A549 (cell line): ENCODE measurements around the gene ELK1. TPM values are rescaled to one million over a fixed set of nuclear protein-coding genes. Genes with fewer than 3 reads are reported as not detected.
"Not testable (repeated sequence)": the region's sequence is repeated elsewhere in the genome, so short reads cannot be mapped to it uniquely, and the experiment has no call there.

Source experiments
- ATAC-seq, 2 experiments: fragments of 200-7000 bp in 1 of 2; fragments of >200 bp in 1 of 2; cut with Nextera tagmentation in 1 of 2; cut with Tn5 transposase in 1 of 2; 3 replicates each; pipeline versions ENCODE4 v1.8.0 to v1.9.1; 2018 to 2020; ENCODE audit warnings: mild to moderate bottlenecking in 1 of 2, moderate library complexity in 1 of 2
- CTCF ChIA-PET: fragments of 300-600 bp; sonication (Branson Sonifier 250); formaldehyde crosslinking; extraction: SDS; loops from one replicate; lab custom pipeline; 2021; ENCODE audit warnings: antibody characterized with exemption, inconsistent platforms; lab: Yijun Ruan, JAX
- POLR2A ChIA-PET: fragments of 350-600 bp; formaldehyde crosslinking; extraction: SDS; loops from one replicate; lab custom pipeline; 2021; ENCODE audit warnings: antibody characterized with exemption, inconsistent platforms; lab: Yijun Ruan, JAX
- DNase-seq, 2 experiments: peaks; one replicate each; pipeline versions ENCODE4 v3.0.0 to v3.0.0-alpha.2; 2011 to 2016; ENCODE audit warnings: low read depth in 1 of 2, low spot score in 1 of 2
- FAIRE-seq: peaks from 2 replicates; lab custom pipeline; 2011; peaks lifted over from hg19 to GRCh38; lab: Jason Lieb, UNC
- H3K27ac ChIP-seq, 2 experiments: fragments of >200 bp; sonication (Bioruptor Twin); formaldehyde crosslinking; 3 replicates each; pipeline ENCODE4 v1.5.1; 2016 to 2017
- H3K4me1 ChIP-seq: fragments of >200 bp; sonication (Bioruptor Twin); formaldehyde crosslinking; 3 replicates; pipeline ENCODE4 v1.6.1; 2016
- H3K4me2 ChIP-seq: fragments of >200 bp; sonication (Bioruptor Twin); formaldehyde crosslinking; 3 replicates; pipeline ENCODE4 v1.6.1; 2016
- H3K4me3 ChIP-seq: fragments of >200 bp; sonication (Bioruptor Twin); formaldehyde crosslinking; 3 replicates; pipeline ENCODE4 v1.5.1; 2016
- H3K9me3 ChIP-seq: fragments of >200 bp; sonication (Bioruptor Twin); formaldehyde crosslinking; 3 replicates; pipeline ENCODE4 v1.6.1; 2016
- E2F6 ChIP-seq: IDR thresholded peaks from 2 replicates; pipeline ENCODE4 v1.6.1; 2012; ENCODE audit warnings: low read depth, borderline replicate concordance
- EHF ChIP-seq: fragments of 250-450 bp; sonication (Bioruptor Pico); IDR thresholded peaks from 2 replicates; pipeline ENCODE4 v1.5.0; 2020; ENCODE audit warnings: mild to moderate bottlenecking
- FOSB ChIP-seq: fragments of 250-450 bp; sonication (Bioruptor Pico); IDR thresholded peaks from 2 replicates; pipeline ENCODE4 v1.5.0; 2020; ENCODE audit warnings: mild to moderate bottlenecking, moderate library complexity
- FOSL2 ChIP-seq, 2 experiments: fragments of 450-650 bp in 1 of 2; fragments of >200 bp in 1 of 2; sonication (Bioruptor Twin) in 1 of 2; formaldehyde crosslinking; IDR thresholded peaks; 2 replicates each; pipeline versions ENCODE4 v1.5.0 to v1.6.1; 2016 to 2020; ENCODE audit warnings: mild to moderate bottlenecking in 1 of 2, moderate library complexity in 1 of 2
- GATA3 ChIP-seq: IDR thresholded peaks from 2 replicates; pipeline ENCODE4 v1.6.1; 2012; ENCODE audit warnings: borderline replicate concordance
- HOXB5 ChIP-seq: fragments of 250-450 bp; sonication (Bioruptor Pico); IDR thresholded peaks from 2 replicates; pipeline ENCODE4 v1.5.0; 2020; ENCODE audit warnings: mild to moderate bottlenecking, moderate library complexity
- JUN ChIP-seq, 2 experiments: fragments of >200 bp; sonication (Bioruptor Twin); formaldehyde crosslinking; IDR thresholded peaks; 2 replicates in 1 of 2; 3 replicates in 1 of 2; pipeline ENCODE4 v1.6.1; 2016 to 2017
- KDM5A ChIP-seq: fragments of 200-600 bp; sonication (generic); IDR thresholded peaks from 2 replicates; pipeline ENCODE4 v1.6.1; 2016; ENCODE audit warnings: antibody characterized with exemption, mild to moderate bottlenecking
- NPAS2 ChIP-seq: fragments of 250-450 bp; sonication (Bioruptor Pico); IDR thresholded peaks from 2 replicates; pipeline ENCODE4 v1.8.0; 2022; ENCODE audit warnings: mild to moderate bottlenecking, moderate library complexity, borderline replicate concordance
- NR3C1 ChIP-seq: fragments of >200 bp; sonication (Bioruptor Twin); formaldehyde crosslinking; IDR thresholded peaks from 3 replicates; pipeline ENCODE4 v1.6.1; 2017
- RAD21 ChIP-seq, 2 experiments: fragments of >200 bp in 1 of 2; sonication (Bioruptor Twin) in 1 of 2; formaldehyde crosslinking in 1 of 2; IDR thresholded peaks in 1 of 2; conservative IDR thresholded peaks in 1 of 2; 2 replicates in 1 of 2; 3 replicates in 1 of 2; pipeline ENCODE4 v1.6.1; 2012 to 2018; ENCODE audit warnings: inconsistent platforms in 1 of 2
- RARB ChIP-seq: fragments of 250-450 bp; sonication (Bioruptor Pico); IDR thresholded peaks from 2 replicates; pipeline ENCODE4 v1.8.0; 2021; ENCODE audit warnings: mild to moderate bottlenecking, moderate library complexity
- SMC3 ChIP-seq: fragments of >200 bp; sonication (Bioruptor Twin); formaldehyde crosslinking; IDR thresholded peaks from 3 replicates; pipeline ENCODE4 v1.6.1; 2018; ENCODE audit warnings: inconsistent platforms
- SREBF2 ChIP-seq: fragments of 450-650 bp; IDR thresholded peaks from 2 replicates; pipeline ENCODE4 v1.6.1; 2014; ENCODE audit warnings: mild to moderate bottlenecking, moderate library complexity
- ZFP36 ChIP-seq: fragments of 450-650 bp; IDR thresholded peaks from 2 replicates; pipeline ENCODE4 v1.6.1; 2014; ENCODE audit warnings: borderline replicate concordance; ENCODE audit not compliant: partially characterized antibody
- ZSCAN20 ChIP-seq: fragments of 250-450 bp; sonication (Bioruptor Pico); IDR thresholded peaks from 2 replicates; pipeline ENCODE4 v1.8.0; 2022; ENCODE audit warnings: mild to moderate bottlenecking, moderate library complexity
- WGBS: methylation state at CpG from one replicate; pipeline ENCODE4 v1.1.6; 2017; ENCODE audit errors: missing lambda C conversion rate; 5-methylcytosine and 5-hydroxymethylcytosine counted together
- polyA plus RNA-seq, 4 experiments: library from polyadenylated mRNA; depleted of rRNA in 3 of 4; stranded (reverse); fragments of >200 nt; fragmentation: RNase III in 1 of 4; extraction: RNeasy Plus Mini Kit Qiagen cat#74134 plus additional on column Dnase treatment in 1 of 4; gene quantifications; 2 replicates in 3 of 4; 3 replicates in 1 of 4; pipeline ENCODE4 v1.2.3, GENCODE V29; 2011 to 2017

ELK1 gene
- polyA plus RNA-seq, 2 of the 4 experiments (the other 2 are of a cell fraction), result 14.6 to 23.5 TPM

DNA sequence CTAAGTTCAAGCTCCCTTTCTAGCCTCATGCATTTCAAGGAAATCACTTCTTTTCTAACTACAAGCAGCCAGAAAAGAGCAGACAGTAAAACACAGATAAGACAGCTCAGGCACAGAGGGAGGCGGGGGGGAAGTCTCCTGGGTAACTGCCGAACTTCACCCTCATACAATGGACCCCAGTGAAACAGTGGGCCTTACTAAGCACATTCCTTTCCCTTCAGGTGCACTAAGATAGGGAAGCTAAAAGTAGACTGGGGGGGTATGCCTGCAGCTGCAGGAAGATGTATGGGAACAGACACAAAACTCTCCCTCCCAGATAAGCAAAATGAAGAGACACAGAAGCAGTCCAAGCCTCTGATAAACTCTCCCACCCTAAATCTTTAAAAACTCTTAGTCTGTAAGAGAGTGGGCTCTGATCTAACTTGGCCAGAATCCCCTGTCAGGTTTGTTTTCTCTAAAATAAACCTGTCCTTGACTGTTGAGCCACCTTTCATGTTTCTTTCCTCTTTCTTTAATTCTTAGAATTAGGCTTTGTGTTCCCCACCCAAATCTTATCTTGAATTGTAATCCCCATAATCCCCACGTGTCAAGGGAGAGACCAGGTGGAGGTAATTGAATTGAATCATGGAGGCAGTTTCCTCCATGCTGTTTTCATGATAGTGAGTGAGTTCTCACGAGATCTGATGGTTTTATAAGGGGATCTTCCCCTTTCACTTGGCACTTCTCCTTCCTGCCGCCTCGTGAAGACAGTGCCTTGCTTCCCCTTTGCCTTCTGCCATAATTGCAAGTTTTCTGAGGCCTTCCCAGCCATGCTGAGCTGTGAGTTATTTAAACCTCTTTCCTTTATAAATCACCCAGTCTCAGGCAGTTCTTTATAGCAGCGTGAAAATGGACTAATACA lies 25.8 kb upstream of the ELK1 start:
- H3K4me1 ChIP-seq, ATAC-seq, FAIRE-seq, DNase-seq, H3K4me2 ChIP-seq, H3K9me3 ChIP-seq, POLR2A ChIA-PET, CTCF ChIA-PET, H3K4me3 ChIP-seq, H3K27ac ChIP-seq: not testable (repeated sequence)
- 23% methylated on average over 7 of the region's 7 CpGs for WGBS

- ChIA-PET CTCF (no interaction called here), POLR2A (no interaction called here)
- 39% methylated on average over 5 of the region's 5 CpGs for WGBS
- no peak overlapping the region for H3K27ac ChIP-seq
- no peak overlapping the region for H3K4me2 ChIP-seq
- no peaks in the 10 kb centered on the region for H3K9me3 ChIP-seq
- ATAC-seq (no peak), DNase-seq (no peak), FAIRE-seq (no peak)
- no peaks in the 10 kb centered on the region for H3K4me1 ChIP-seq
- TF ChIP-seq NPAS2 (CRISPR knock-in tag) (no peak), RARB (CRISPR knock-in tag) (no peak), JUN (IDR thresholded peaks at IDR 0.05) (no peak), RAD21 (conservative IDR thresholded peaks at IDR 0.05 in 1 of 2, IDR thresholded peaks at IDR 0.05 in 1 of 2) (no peak), ZFP36 (no peak)
- no peak overlapping the region for H3K4me3 ChIP-seq
These were observed 24.4 kb upstream of the ELK1 start for GRCh38 chrX:47674776-47675175.

- H3K4me3 ChIP-seq, DNase-seq, ATAC-seq, H3K4me1 ChIP-seq, H3K9me3 ChIP-seq, FAIRE-seq, POLR2A ChIA-PET, H3K27ac ChIP-seq, CTCF ChIA-PET, H3K4me2 ChIP-seq: not testable (repeated sequence)
- WGBS, result 64% methylated on average over 4 of the region's 4 CpGs
These were observed 15.4 kb upstream of the ELK1 start for GRCh38 chrX:47665797-47666196.

DNA sequence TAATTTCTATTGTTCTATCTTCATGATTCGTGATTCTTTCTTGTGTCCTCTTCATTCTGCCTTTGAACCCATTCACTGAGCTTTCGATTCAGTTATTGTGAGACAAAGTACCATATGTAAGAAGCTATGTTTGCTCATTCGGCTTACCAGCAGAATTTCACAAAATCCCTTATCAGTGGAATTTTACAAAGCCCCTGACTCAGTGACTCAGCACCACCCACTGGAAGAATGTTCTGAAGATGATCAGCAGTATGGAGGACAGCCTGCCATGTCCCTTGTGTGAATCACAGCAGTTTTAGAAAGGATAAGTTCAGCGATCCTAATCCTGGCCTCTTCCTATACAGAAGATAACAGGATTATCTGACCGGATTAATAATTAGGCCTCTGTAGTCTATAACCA lies 14.4 kb upstream of the ELK1 start:
- no peak overlapping the region for H3K27ac ChIP-seq
- POLR2A ChIA-PET, result no interaction called here
- no peak for FAIRE-seq
- TF ChIP-seq FOSB (CRISPR knock-in tag), result no peak
- TF ChIP-seq E2F6, result no peak
- TF ChIP-seq ZSCAN20, result no peak
- TF ChIP-seq KDM5A, result no peak
- TF ChIP-seq HOXB5 (CRISPR knock-in tag), result no peak
- no peak for TF ChIP-seq SMC3
- TF ChIP-seq SREBF2, result no peak
- no peak for TF ChIP-seq RARB (CRISPR knock-in tag)
- no peak for TF ChIP-seq GATA3
- TF ChIP-seq NR3C1, result no peak
- TF ChIP-seq, all 56 proteins: peak for 0
- Histone ChIP-seq H3K4me3 (no peak overlapping the region), H3K4me2 (no peak overlapping the region), H3K9me3 (peaks cover under 1% of the 10 kb centered on the region; the same call in 1 of the 3 replicates), H3K4me1 (peaks cover 9% of the 10 kb centered on the region)
- DNase-seq, result no peak
- 69% methylated on average over 5 of the region's 5 CpGs for WGBS
- no peak for ATAC-seq
- CTCF ChIA-PET, result no interaction called here

DNA sequence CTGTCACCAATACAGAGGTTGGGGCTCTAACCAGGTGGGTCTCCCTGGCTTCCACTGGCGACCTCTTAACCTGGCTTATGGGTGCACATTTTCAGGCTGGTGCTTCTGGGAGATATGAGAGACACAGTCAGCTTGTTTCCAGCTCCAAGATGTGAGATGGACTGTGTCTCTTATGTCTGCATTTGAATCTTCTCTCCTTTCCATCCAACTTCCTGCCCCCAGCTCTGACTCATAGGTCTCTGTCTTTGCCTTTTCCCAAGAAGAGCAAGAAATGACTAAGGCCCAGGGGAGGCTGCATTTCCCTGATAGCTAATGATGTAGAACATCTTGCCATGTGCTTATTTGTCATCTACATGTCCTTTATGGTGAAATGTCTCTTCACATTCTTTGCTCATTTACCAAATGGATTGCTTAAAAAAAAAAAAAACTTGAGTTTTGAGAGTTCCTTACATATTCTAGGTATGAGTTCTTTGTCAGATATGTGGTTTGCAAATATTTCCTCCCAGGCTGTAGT lies 11.8 kb upstream of the ELK1 start:
- FAIRE-seq (no peak), ATAC-seq (peak in 1 of 2 experiments; percentile 43; a peak in 2 of 6 replicates), DNase-seq (peak in 1 of 2 experiments; percentile 49)
- Histone ChIP-seq H3K27ac (peak overlapping the region; percentile 28 to 67; a peak in 4 of 6 replicates), H3K4me3 (no peak overlapping the region), H3K4me1 (peaks cover 9% of the 10 kb centered on the region), H3K9me3 (peaks cover 3% of the 10 kb centered on the region; the same call in 1 of the 3 replicates), H3K4me2 (peak overlapping the region; percentile 40)
- TF ChIP-seq EHF (CRISPR knock-in tag) (no peak), FOSL2 (IDR thresholded peaks at IDR 0.05) (0 out of 2 replicates have a peak, but pooled peaks have one; percentile 42), FOSL2 (CRISPR knock-in tag; IDR thresholded peaks at IDR 0.05) (peak; percentile 56)
- CTCF ChIA-PET, result interaction anchor here (1.0 kb wide), 1 partner anchor 37 kb away, joined by 3 read pairs; no protein-coding TSS in a partner anchor
- 33% methylated on average over 1 of the region's 1 CpG for WGBS
- POLR2A ChIA-PET, result no interaction called here
